ENCODE results near the gene TRMT10A.
A peak's percentile ranks its signal among the peaks of the same experiment; 100 is the strongest.

TRMT10A gene

DNA sequence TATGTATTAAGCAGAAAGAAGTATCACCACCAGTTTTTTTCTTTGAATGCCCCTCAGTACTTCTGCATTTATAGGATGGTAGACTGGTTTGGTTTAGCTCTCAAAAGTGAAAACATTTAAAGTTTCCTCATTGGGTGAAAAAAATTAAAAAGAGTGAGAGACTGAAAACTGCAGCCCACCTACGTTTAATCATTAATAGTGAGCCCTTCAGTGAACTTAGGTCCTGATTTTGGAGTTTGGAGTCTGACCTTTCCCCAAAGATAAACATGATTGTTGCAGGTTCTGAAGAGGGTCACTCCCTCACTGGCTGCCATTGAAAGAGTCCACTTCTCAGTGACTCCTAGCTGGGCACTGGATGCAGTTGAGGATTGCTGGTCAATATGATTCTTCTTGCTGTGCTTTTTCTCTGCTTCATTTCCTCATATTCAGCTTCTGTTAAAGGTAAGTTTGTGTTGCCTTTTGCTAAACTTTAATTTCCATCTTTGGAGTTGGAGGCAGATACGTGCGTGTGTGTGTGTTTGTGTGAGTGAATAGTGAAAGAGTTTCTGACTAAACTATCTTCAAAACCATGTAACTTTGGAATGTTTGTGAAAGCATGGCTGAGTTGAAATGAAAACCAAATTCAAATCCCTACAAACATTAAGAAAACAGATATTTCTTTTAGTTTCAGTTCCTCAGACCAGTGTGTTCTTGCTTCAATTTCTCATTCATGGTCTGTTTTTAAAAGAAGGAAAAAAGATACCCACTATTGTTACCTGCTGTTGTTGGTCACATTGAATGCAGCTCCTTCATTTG, 10.9 kb upstream of the TRMT10A start, which contains the start of gene MTTP:
MTTP (plus strand) TSS at position 295 of the 795 bp plus-strand sequence; CDS start at position 381, 86 bp downstream.
- Histone ChIP-seq H3K4me1 (ENCODE audit: control insufficient read depth, low read length) (peaks cover 16% of the 10 kb centered on the region), H3K9me2 (replicated peaks; ENCODE audit: control insufficient read depth, low read length) (no peaks in the 10 kb centered on the region), H4K20me1 (ENCODE audit: control insufficient read depth, insufficient read depth, low read depth, low read length) (no peaks in the 10 kb centered on the region), H3K9me3 (ENCODE audit: control insufficient read depth, insufficient read depth, low read length) (no peaks in the 10 kb centered on the region), H3K4me3 (ENCODE audit: low read length) (peak within 1 kb of the TSS; percentile 2; the same call in 1 of the 2 replicates), H3F3A (ENCODE audit: control insufficient read depth, insufficient read depth) (no peaks in the 10 kb centered on the region), H3K36me3 (ENCODE audit: control insufficient read depth, low read length) (no peaks in the 10 kb centered on the region), H3K79me2 (ENCODE audit: control insufficient read depth, low read length) (no peaks in the 10 kb centered on the region), H3K27ac (ENCODE audit: low read depth, low read length) (no peak within 1 kb of the TSS), H3K4me2 (ENCODE audit: low read length) (peak within 1 kb of the TSS; percentile 36), H3K27me3 (ENCODE audit: control insufficient read depth, low read length) (no peaks in the 10 kb centered on the region)
- TF ChIP-seq, protein P1, sequence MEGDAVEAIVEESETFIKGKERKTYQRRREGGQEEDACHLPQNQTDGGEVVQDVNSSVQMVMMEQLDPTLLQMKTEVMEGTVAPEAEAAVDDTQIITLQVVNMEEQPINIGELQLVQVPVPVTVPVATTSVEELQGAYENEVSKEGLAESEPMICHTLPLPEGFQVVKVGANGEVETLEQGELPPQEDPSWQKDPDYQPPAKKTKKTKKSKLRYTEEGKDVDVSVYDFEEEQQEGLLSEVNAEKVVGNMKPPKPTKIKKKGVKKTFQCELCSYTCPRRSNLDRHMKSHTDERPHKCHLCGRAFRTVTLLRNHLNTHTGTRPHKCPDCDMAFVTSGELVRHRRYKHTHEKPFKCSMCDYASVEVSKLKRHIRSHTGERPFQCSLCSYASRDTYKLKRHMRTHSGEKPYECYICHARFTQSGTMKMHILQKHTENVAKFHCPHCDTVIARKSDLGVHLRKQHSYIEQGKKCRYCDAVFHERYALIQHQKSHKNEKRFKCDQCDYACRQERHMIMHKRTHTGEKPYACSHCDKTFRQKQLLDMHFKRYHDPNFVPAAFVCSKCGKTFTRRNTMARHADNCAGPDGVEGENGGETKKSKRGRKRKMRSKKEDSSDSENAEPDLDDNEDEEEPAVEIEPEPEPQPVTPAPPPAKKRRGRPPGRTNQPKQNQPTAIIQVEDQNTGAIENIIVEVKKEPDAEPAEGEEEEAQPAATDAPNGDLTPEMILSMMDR (IDR thresholded peaks at IDR 0.05; ENCODE audit: low read depth, low read length, poor library complexity, severe bottlenecking), result no peak
- TF ChIP-seq EZH2phosphoT487 (IDR thresholded peaks at IDR 0.05; ENCODE audit: borderline replicate concordance, low read length), result no peak

DNA sequence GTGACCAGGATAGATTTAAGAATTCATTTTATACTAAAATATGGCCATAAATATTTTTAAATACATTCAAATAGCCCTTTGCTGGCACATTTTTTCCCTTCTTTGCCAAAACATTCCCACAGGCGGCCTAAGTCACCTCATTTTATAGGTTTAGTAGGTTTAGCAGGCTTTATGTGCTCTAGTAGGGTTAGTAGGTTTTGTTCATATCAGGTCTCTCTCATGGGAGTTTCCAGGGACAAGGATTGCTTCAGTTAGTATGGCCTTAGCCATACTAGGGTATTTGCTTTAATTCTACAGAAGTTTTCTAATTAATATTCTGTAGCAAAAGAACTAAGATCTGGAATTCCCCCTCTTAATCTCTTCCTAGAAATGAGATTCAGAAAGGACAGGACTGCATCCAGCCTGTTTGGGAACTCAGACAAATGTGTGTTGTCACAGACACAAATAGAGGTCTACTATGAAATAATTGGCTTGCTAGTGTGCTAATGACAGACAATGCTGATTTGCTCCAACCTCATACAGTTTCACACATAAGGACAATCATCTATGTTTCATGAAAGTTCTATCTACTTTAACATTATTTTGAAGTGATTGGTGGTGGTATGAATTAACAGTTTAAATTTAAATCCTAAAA, 10.0 kb upstream of the TRMT10A start:
- H3K79me2 ChIP-seq (ENCODE audit: control insufficient read depth, low read length), result no peaks in the 10 kb centered on the region
- no peaks in the 10 kb centered on the region for H3K36me3 ChIP-seq (ENCODE audit: control insufficient read depth, low read length)
- H3K4me1 ChIP-seq (ENCODE audit: control insufficient read depth, low read length), result peaks cover 16% of the 10 kb centered on the region
- H3K4me2 ChIP-seq (ENCODE audit: low read length), result no peak overlapping the region
- H3K4me3 ChIP-seq (ENCODE audit: low read length), result no peak overlapping the region
- H3K27me3 ChIP-seq (ENCODE audit: control insufficient read depth, low read length), result no peaks in the 10 kb centered on the region
- H4K20me1 ChIP-seq (ENCODE audit: control insufficient read depth, insufficient read depth, low read depth, low read length), result no peaks in the 10 kb centered on the region
- no peaks in the 10 kb centered on the region for H3K9me2 ChIP-seq (replicated peaks; ENCODE audit: control insufficient read depth, low read length)
- TF ChIP-seq EZH2phosphoT487 (IDR thresholded peaks at IDR 0.05; ENCODE audit: borderline replicate concordance, low read length), result no peak
- TF ChIP-seq, protein P1 (IDR thresholded peaks at IDR 0.05; ENCODE audit: low read depth, low read length, poor library complexity, severe bottlenecking), result no peak
- H3F3A ChIP-seq (ENCODE audit: control insufficient read depth, insufficient read depth), result no peaks in the 10 kb centered on the region
- H3K27ac ChIP-seq (ENCODE audit: low read depth, low read length), result no peak overlapping the region
- H3K9me3 ChIP-seq (ENCODE audit: control insufficient read depth, insufficient read depth, low read length), result no peaks in the 10 kb centered on the region

DNA sequence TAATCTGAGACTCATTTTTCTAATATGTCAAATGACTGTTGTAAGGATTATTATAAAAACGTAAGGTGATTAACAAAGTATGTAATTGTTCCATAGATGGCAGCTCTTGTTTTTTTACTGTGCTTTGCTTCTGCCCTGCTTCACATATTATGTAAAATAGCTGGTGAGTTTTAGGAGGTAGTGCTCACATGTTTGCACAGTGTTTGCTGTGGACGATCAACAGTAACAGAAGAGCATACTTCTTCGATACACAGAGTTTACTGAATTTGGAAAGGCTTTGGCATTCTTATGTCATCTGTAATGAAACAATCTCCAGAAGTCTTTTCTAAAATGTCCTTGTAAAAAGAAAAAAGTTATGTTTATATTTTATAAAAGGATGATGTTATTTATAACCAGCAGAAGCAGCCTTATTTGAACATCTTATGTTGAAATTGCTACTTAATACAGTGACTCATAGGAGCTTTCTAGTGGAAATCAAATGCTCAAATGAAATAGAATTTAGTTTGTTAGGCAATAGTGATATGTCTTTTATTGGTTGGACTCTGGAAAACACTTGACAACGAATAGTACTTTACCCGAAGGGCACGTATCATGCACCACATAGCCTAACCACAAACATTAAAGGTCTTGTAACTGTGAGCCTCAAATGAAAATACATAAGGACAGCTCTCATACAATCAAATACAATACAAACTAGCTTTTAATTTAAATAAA, 8.8 kb upstream of the TRMT10A start:
- no peaks in the 10 kb centered on the region for H3K79me2 ChIP-seq (ENCODE audit: control insufficient read depth, low read length)
- H3K9me3 ChIP-seq (ENCODE audit: control insufficient read depth, insufficient read depth, low read length), result no peaks in the 10 kb centered on the region
- H3K27ac ChIP-seq (ENCODE audit: low read depth, low read length), result no peak overlapping the region
- H3K4me2 ChIP-seq (ENCODE audit: low read length), result no peak overlapping the region
- no peaks in the 10 kb centered on the region for H4K20me1 ChIP-seq (ENCODE audit: control insufficient read depth, insufficient read depth, low read depth, low read length)
- no peak overlapping the region for H3K4me3 ChIP-seq (ENCODE audit: low read length)
- H3K27me3 ChIP-seq (ENCODE audit: control insufficient read depth, low read length), result no peaks in the 10 kb centered on the region
- no peaks in the 10 kb centered on the region for H3K36me3 ChIP-seq (ENCODE audit: control insufficient read depth, low read length)
- no peaks in the 10 kb centered on the region for H3F3A ChIP-seq (ENCODE audit: control insufficient read depth, insufficient read depth)
- TF ChIP-seq EZH2phosphoT487 (IDR thresholded peaks at IDR 0.05; ENCODE audit: borderline replicate concordance, low read length), result no peak
- TF ChIP-seq, protein P1 (IDR thresholded peaks at IDR 0.05; ENCODE audit: low read depth, low read length, poor library complexity, severe bottlenecking), result no peak
- peaks cover 16% of the 10 kb centered on the region for H3K4me1 ChIP-seq (ENCODE audit: control insufficient read depth, low read length)
- no peaks in the 10 kb centered on the region for H3K9me2 ChIP-seq (replicated peaks; ENCODE audit: control insufficient read depth, low read length)

Data from DOHH2 (cell line).